ENCODE results near the gene MEGF8.

The MEGF8 gene

GRCh38 chr19:42316223-42317211, 8.9 kb upstream of the MEGF8 start:
- TF ChIP-seq, protein P1, sequence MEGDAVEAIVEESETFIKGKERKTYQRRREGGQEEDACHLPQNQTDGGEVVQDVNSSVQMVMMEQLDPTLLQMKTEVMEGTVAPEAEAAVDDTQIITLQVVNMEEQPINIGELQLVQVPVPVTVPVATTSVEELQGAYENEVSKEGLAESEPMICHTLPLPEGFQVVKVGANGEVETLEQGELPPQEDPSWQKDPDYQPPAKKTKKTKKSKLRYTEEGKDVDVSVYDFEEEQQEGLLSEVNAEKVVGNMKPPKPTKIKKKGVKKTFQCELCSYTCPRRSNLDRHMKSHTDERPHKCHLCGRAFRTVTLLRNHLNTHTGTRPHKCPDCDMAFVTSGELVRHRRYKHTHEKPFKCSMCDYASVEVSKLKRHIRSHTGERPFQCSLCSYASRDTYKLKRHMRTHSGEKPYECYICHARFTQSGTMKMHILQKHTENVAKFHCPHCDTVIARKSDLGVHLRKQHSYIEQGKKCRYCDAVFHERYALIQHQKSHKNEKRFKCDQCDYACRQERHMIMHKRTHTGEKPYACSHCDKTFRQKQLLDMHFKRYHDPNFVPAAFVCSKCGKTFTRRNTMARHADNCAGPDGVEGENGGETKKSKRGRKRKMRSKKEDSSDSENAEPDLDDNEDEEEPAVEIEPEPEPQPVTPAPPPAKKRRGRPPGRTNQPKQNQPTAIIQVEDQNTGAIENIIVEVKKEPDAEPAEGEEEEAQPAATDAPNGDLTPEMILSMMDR (IDR thresholded peaks at IDR 0.05; ENCODE audit: low read depth, low read length, missing control alignments), result no peak
- H3K4me3 ChIP-seq (ENCODE audit: low read depth, low read length), result peak overlapping the region; percentile 46
- no peak for DNase-seq (ENCODE audit: low read depth)

DNA sequence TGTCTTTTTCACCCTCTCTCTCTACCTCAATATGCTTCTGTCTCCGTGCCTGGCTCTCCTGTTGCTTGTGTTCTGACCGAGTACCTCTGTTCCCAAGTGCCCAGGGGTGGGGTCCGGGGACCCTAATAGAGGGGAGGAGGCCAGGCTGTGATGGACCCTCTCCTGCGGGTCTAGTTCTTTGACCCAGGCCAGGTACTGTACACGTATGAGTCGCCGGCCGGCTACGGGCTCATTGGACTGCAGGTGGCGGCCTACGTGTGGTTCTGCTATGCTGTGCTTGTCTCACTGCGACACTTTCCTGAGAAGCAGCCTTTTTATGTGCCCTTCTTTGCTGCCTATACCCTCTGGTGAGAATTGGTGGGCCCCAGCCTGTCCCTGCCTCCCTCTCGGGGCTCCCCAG, 7.9 kb upstream of the MEGF8 start:
- H3K4me3 ChIP-seq (ENCODE audit: low read depth, low read length), result no peak overlapping the region
- DNase-seq (ENCODE audit: low read depth), result no peak
- TF ChIP-seq, protein P1 (IDR thresholded peaks at IDR 0.05; ENCODE audit: low read depth, low read length, missing control alignments), result no peak

GRCh38 chr19:42322305-42322704, 3.1 kb upstream of the MEGF8 start:
- no peak overlapping the region for H3K4me3 ChIP-seq (ENCODE audit: low read depth, low read length)
- TF ChIP-seq, protein P1 (IDR thresholded peaks at IDR 0.05; ENCODE audit: low read depth, low read length, missing control alignments), result no peak
- DNase-seq (ENCODE audit: low read depth), result no peak

DNA sequence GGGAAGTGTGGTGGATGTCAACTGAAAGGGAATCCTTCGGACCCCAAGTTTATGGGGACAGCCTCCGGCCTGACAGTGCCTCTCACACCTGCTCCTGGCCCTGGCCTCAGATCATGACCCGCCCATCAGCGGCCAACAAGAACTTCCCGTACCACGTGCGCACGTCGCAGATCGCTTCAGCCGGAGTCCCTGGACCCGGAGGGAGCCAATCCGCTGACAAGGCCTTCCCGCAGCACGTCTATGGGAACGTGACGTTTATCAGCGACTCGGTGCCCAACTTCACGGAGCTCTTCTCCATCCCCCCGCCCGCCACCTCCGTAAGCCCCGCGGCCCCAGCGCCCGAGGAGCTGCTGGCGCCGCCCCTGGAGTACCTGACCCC, 2.0 kb upstream of the MEGF8 start:
- TF ChIP-seq, protein P1 (IDR thresholded peaks at IDR 0.05; ENCODE audit: low read depth, low read length, missing control alignments), result no peak
- no peak overlapping the region for H3K4me3 ChIP-seq (ENCODE audit: low read depth, low read length)

DNA sequence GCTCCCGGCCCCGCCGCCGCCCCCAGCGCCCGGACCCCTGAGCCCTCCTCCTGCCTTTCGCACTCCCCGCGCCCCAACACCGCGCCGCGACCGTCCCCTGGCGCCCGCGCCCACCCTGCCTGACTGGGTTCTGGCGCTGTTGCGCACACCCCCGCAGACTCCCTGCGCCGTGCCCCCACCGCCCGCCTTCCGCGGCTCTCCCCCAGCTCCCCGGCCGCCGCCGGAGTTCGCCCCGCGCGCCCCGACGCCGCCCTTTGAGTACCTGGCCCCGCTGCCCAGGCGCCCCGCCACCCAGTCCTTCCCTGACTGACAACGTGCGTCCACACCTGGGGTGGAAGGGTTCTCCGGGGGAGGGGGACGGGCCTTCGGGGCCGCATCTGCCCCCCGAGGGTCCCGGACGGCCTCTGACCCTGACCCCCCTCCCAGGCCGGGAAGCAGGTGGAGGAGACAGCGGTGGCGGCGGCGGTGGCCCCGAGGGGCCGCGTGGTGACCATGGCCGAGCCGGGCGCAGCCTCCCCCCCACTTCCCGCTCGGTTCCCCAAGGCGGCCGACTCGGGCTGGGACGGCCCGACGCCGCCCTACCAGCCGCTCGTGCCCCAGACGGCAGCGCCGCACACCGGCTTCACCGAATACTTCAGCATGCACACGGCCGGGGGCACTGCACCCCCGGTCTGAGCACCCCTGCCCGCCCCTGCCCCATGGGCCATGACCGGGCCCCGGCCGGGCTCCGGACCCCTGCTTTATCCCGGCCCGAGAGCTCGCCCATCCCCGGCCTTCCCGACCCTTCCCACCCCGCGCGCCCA, 1.4 kb upstream of the MEGF8 start:
- TF ChIP-seq, protein P1 (IDR thresholded peaks at IDR 0.05; ENCODE audit: low read depth, low read length, missing control alignments), result no peak
- peak overlapping the region; percentile 61 for H3K4me3 ChIP-seq (ENCODE audit: low read depth, low read length)
- DNase-seq (ENCODE audit: low read depth), result no peak

More for the DNA sequence above, 2.0 kb upstream of the MEGF8 start:
- DNase-seq (ENCODE audit: low read depth), result no peak

DNA sequence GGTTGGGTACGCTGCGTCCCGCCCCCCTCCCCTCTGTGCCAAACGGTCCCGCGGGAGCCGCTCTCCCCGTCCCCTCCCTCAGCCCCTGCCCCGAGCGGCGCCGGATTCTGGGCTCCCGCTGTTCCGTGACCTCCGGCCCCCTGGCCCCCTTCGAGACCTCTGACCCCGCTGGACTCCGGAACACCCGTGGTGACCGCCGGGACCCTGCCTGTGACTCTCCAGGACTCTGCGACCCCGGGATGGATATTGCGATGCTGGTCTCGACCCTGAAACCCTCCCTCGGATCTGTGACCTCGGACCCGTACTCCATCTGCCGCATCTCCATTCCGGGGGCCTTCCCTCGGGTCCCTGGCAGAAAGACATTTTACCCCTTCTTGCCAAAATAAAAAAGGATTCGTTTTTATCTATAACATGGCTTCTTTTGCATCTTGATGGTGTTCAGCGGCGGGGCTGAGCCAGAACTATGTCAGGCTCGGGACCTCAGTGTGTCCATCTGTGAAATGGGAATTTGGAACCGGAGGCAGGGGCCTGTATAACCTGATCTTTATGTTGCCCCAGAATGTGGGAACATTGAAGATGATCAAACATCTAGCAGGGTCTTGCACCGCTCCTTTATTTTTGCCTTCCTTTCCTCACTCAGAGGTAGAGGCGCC, 654 bp upstream of the MEGF8 start:
- TF ChIP-seq, protein P1 (IDR thresholded peaks at IDR 0.05; ENCODE audit: low read depth, low read length, missing control alignments), result no peak
- no peak for DNase-seq (ENCODE audit: low read depth)
- peak overlapping the region; percentile 61 for H3K4me3 ChIP-seq (ENCODE audit: low read depth, low read length)

Measured in GM12864 (cell line).